Calu3 (cell line): ENCODE measurements around the gene GCLC. TPM values are rescaled to one million over a fixed set of nuclear protein-coding genes. Genes with fewer than 3 reads are reported as not detected.
A peak's percentile ranks its signal among the peaks of the same experiment; 100 is the strongest.

Experiments used
- BruUV-seq: library from RNA; stranded (reverse); fragments of 400-500 nt; replicated peaks from 2 replicates; lab custom pipeline; 2021; lab: Mats Ljungman, UMichigan
- CTCF ChIA-PET: fragments of 300-600 bp; sonication (Branson Sonifier 250); formaldehyde crosslinking; loops from one replicate; lab custom pipeline; 2022; ENCODE audit warnings: antibody characterized with exemption; lab: Charles Lee
- DNase-seq: peaks from one replicate; pipeline ENCODE4 v3.0.0; 2022
- H3K27ac Mint-ChIP-seq: one replicate; pipeline ENCODE4 v1.8.0; 2022; ENCODE audit warnings: mixed read lengths; ENCODE audit not compliant: unreplicated experiment
- H3K27me3 Mint-ChIP-seq: one replicate; pipeline ENCODE4 v1.8.0; 2022; ENCODE audit warnings: mixed read lengths; ENCODE audit not compliant: unreplicated experiment
- H3K36me3 Mint-ChIP-seq: one replicate; pipeline ENCODE4 v1.8.0; 2022; ENCODE audit warnings: mild to moderate bottlenecking, moderate library complexity, mixed read lengths; ENCODE audit not compliant: insufficient read depth, unreplicated experiment
- H3K4me1 Mint-ChIP-seq: one replicate; pipeline ENCODE4 v1.8.0; 2022; ENCODE audit warnings: mild to moderate bottlenecking, low read depth, mixed read lengths; ENCODE audit not compliant: unreplicated experiment
- H3K4me3 Mint-ChIP-seq: one replicate; pipeline ENCODE4 v1.8.0; 2022; ENCODE audit warnings: mild to moderate bottlenecking, low read depth, moderate library complexity, mixed read lengths; ENCODE audit not compliant: unreplicated experiment
- H3K9me3 Mint-ChIP-seq: one replicate; pipeline ENCODE4 v1.8.0; 2022; ENCODE audit warnings: low read depth, mixed read lengths; ENCODE audit not compliant: unreplicated experiment
- intact Hi-C: fragments of 100-400 bp; cut with micrococcal nuclease; formaldehyde crosslinking; loops from one replicate; pipeline ENCODE4 v1.10.0; 2022; ENCODE audit not compliant: unreplicated experiment
- total RNA-seq: library from RNA; stranded (reverse); gene quantifications from 2 replicates; pipeline ENCODE4 v1.2.3, GENCODE V29; 2022
- TF ChIP-seq, protein P1 (sequence below): fragments of 200-600 bp; IDR thresholded peaks from one replicate; pipeline ENCODE4 v1.8.0; 2022; ENCODE audit warnings: antibody characterized with exemption; ENCODE audit not compliant: unreplicated experiment

GCLC gene
- total RNA-seq, 1 experiment from 2014 or later, result 45.7 TPM

DNA sequence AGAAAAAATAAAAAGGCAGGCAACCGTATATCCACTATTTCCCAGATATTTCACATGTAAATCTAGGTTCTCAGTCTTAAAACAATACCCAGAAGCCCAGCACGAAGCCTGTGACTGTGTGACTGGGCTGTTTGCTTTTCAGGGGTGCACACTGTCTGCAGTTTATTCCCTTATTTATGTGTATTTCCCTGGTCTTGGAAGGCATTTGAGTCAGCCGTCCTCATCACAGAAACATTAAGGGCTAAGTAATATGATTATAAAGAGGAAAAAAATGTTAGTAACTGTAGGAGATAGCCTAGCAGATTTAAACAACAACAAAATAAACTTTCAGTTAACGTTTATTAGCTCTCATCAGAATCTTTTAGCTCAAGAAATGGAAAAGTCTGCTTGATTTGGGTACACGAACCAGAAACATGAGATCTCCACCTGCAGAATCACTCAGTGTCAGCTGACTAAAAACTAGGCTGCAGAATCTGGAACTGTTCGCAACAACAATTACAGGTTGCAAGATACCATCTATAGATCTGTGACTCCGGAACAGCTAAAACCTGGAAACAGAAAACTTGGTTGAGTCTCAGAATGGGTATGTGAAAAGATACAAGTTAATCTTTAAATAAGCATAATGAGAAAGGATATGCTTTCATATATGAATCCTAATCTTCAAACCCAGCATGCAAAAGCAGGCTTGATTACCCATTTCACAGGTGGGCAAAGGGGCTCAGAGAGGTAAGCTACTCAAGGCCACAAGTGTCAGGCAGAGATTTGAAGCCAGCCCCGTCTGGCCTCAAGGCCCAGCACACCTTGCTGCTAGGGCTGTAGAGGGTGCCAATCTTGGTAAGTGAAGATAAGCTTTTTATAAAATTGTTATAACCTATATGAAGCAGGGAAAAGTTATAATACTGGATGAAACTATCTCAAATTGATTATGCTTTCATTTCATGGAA, 21.1 kb downstream of the GCLC start:
- TF ChIP-seq, protein P1, sequence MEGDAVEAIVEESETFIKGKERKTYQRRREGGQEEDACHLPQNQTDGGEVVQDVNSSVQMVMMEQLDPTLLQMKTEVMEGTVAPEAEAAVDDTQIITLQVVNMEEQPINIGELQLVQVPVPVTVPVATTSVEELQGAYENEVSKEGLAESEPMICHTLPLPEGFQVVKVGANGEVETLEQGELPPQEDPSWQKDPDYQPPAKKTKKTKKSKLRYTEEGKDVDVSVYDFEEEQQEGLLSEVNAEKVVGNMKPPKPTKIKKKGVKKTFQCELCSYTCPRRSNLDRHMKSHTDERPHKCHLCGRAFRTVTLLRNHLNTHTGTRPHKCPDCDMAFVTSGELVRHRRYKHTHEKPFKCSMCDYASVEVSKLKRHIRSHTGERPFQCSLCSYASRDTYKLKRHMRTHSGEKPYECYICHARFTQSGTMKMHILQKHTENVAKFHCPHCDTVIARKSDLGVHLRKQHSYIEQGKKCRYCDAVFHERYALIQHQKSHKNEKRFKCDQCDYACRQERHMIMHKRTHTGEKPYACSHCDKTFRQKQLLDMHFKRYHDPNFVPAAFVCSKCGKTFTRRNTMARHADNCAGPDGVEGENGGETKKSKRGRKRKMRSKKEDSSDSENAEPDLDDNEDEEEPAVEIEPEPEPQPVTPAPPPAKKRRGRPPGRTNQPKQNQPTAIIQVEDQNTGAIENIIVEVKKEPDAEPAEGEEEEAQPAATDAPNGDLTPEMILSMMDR, result no peak
- Mint-ChIP-seq H3K4me1 (peaks cover 27% of the 10 kb centered on the region), H3K27me3 (no peaks in the 10 kb centered on the region), H3K27ac (no peak overlapping the region), H3K4me3 (no peak overlapping the region), H3K36me3 (peaks cover 9% of the 10 kb centered on the region), H3K9me3 (no peaks in the 10 kb centered on the region)
- BruUV-seq, result no TSS peak
- intact Hi-C loops, result no loop called here
- DNase-seq, result no peak
- CTCF ChIA-PET, result interaction anchor here (0.6 to 1.4 kb wide), 6 partner anchors 11 to 220 kb away, joined by 3 to 8 read pairs (median 4); partner anchors contain the start of gene GCLC

DNA sequence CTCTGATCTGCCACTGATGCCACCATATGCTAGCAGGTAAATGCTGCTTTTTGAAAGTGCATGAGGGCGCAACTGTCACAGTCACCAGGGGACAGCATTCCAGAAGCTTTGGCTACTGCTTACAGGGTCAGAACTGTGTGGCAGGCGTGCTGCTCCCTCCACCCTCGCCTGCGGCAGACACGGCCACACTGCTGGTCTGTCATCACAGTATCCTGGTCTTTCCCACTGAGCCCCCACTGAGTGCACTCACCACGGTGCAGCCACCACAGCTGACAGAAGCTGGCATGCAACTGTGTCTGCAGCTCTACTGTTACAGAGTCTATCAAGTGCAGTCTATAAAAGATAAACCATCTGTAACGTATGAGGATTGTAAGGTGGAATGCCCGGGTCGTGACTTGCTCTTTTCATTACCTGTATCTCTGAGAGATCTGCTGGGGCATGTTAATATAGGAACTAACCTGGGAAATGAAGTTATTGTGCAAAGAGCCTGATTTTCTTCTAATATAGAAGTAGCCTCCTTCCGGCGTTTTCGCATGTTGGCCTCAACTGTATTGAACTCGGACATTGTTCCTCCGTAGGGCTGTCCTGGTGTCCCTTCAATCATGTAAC, 24.5 kb downstream of the GCLC start:
- no TSS peak for BruUV-seq
- Mint-ChIP-seq H3K27me3 (no peaks in the 10 kb centered on the region), H3K4me1 (peaks cover 51% of the 10 kb centered on the region), H3K4me3 (no peak overlapping the region), H3K9me3 (no peaks in the 10 kb centered on the region), H3K27ac (no peak overlapping the region), H3K36me3 (peaks cover 16% of the 10 kb centered on the region)
- intact Hi-C loops, result no loop called here
- TF ChIP-seq, protein P1, result no peak
- DNase-seq, result no peak
- CTCF ChIA-PET, result no interaction called here

DNA sequence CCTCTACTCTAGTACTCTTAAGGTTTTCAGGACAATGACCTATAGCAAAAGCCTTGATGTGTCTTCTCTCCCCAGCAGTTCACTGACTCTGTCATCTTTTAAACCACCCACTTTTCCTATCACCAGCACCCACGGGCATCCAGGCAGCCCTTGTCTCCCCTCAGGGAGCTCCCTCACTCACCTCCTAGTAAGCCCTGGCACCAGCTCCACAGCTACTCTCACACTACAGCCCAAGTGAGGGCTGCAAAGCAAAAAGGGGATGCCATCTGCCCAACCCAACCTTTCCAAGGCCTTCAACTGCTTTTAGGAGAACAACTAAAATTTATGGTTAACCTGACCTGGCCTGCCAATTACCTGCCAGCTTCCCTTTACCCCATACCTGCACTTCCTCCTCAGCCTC, 26.0 kb downstream of the GCLC start:
- no peak for DNase-seq
- no TSS peak for BruUV-seq
- Mint-ChIP-seq H3K36me3 (peaks cover 23% of the 10 kb centered on the region), H3K4me1 (peaks cover 48% of the 10 kb centered on the region), H3K27me3 (no peaks in the 10 kb centered on the region), H3K4me3 (no peak overlapping the region), H3K27ac (no peak overlapping the region), H3K9me3 (no peaks in the 10 kb centered on the region)
- TF ChIP-seq, protein P1, result no peak
- intact Hi-C loops, result no loop called here
- CTCF ChIA-PET, result interaction anchor here (1.3 kb wide), 1 partner anchor 210 kb away, joined by 3 read pairs; no protein-coding TSS in a partner anchor

DNA sequence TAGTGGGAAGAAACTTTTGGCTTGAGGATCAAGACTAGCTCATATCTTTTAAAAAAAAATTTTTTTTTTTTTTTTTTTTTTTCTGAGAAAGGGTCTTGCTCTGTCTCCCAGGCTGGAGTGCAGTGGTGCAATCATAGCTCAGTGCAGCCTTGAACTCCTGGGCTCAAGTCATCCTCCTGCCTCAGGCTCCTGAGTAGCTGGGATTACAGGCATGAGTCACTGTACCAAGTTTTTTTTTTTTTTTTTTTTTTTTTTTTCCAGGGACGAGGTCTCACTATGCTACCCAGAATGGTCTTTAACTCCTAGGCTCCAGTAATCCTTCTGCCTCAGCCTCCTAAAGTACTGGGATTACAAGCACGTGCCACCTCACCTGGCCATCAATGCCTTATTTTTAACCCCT, 27.9 kb downstream of the GCLC start:
- BruUV-seq, result no TSS peak
- Mint-ChIP-seq H3K36me3 (peaks cover 23% of the 10 kb centered on the region), H3K9me3 (no peaks in the 10 kb centered on the region), H3K4me3 (no peak overlapping the region), H3K27me3 (no peaks in the 10 kb centered on the region), H3K4me1 (peaks cover 63% of the 10 kb centered on the region), H3K27ac (peak overlapping the region; percentile 34)
- TF ChIP-seq, protein P1, result no peak
- CTCF ChIA-PET, result interaction anchor here (0.6 to 0.7 kb wide), 5 partner anchors 10 to 241 kb away, joined by 3 to 9 read pairs (median 5); no protein-coding TSS in a partner anchor
- intact Hi-C loops, result no loop called here
- DNase-seq, result no peak
